Activated T-cell treated with anti-CD3 and anti-CD28 coated beads, Interleukin-2, amount 50 U/mL, for 72 hours (primary cell): ENCODE data around the gene MROH2A. TPM values are rescaled to one million over a fixed set of nuclear protein-coding genes. Genes with fewer than 3 reads are reported as not detected.

ENCODE experiments used
- ATAC-seq, 2 donors: fragments of 150-1000 bp; cut with Tn5 transposase; replicated peaks in 1 of 2; 2 replicates each; pipeline ENCODE4 v1.10.0; 2021; ENCODE audit warnings: moderate library complexity in 2 of 2, mild to moderate bottlenecking in 1 of 2
- DNase-seq, 2 donors: peaks; one replicate each; pipeline ENCODE4 v3.0.0; 2021 to 2022; ENCODE audit warnings: mixed read lengths in 1 of 2
- H3K27ac Mint-ChIP-seq: one replicate; pipeline ENCODE4 v1.8.0; 2022; ENCODE audit warnings: mild to moderate bottlenecking, moderate library complexity, mixed read lengths
- H3K27me3 Mint-ChIP-seq: one replicate; pipeline ENCODE4 v1.8.0; 2022; ENCODE audit warnings: low read depth, mixed read lengths
- H3K36me3 Mint-ChIP-seq, 2 donors: one replicate each; pipeline ENCODE4 v1.8.0; 2022; ENCODE audit warnings: mixed read lengths in 2 of 2, mild to moderate bottlenecking in 1 of 2; ENCODE audit not compliant: insufficient read depth in 2 of 2
- H3K4me1 Mint-ChIP-seq: one replicate; pipeline ENCODE4 v1.8.0; 2022; ENCODE audit warnings: low read depth, mixed read lengths
- H3K4me3 Mint-ChIP-seq, 2 donors: one replicate each; pipeline ENCODE4 v1.8.0; 2022; ENCODE audit warnings: mild to moderate bottlenecking in 2 of 2, mixed read lengths in 2 of 2, moderate library complexity in 2 of 2
- H3K9me3 Mint-ChIP-seq, 2 donors: one replicate each; pipeline ENCODE4 v1.8.0; 2022; ENCODE audit warnings: mixed read lengths in 2 of 2
- total RNA-seq, 2 donors: library from RNA; stranded (reverse); gene quantifications; one replicate each; pipeline ENCODE4 v1.2.3, GENCODE V29; 2022

Gene MROH2A
- total RNA-seq, 2 donors from 2014 or later, result not detected

- H3K4me3 Mint-ChIP-seq, result no peak overlapping the region
- no peak for ATAC-seq
- no peaks in the 10 kb centered on the region for H3K27me3 Mint-ChIP-seq
- no peak for DNase-seq
- no peaks in the 10 kb centered on the region for H3K9me3 Mint-ChIP-seq
- no peaks in the 10 kb centered on the region for H3K36me3 Mint-ChIP-seq
- H3K4me1 Mint-ChIP-seq, result no peaks in the 10 kb centered on the region
- H3K27ac Mint-ChIP-seq, result no peak overlapping the region
Observed at GRCh38 chr2:233821709-233822100, 43.6 kb downstream of the MROH2A start.

- Mint-ChIP-seq H3K36me3 (no peaks in the 10 kb centered on the region), H3K9me3 (no peaks in the 10 kb centered on the region), H3K27ac (no peak overlapping the region), H3K27me3 (no peaks in the 10 kb centered on the region), H3K4me1 (no peaks in the 10 kb centered on the region), H3K4me3 (no peak overlapping the region)
- no peak for DNase-seq
- ATAC-seq, result no peak
Observed at GRCh38 chr2:233822101-233822771, 44.1 kb downstream of the MROH2A start.

- Mint-ChIP-seq H3K4me3 (no peak overlapping the region), H3K4me1 (no peaks in the 10 kb centered on the region), H3K36me3 (no peaks in the 10 kb centered on the region), H3K27me3 (no peaks in the 10 kb centered on the region), H3K9me3 (no peaks in the 10 kb centered on the region), H3K27ac (no peak overlapping the region)
- ATAC-seq (no peak), DNase-seq (no peak)
Observed at GRCh38 chr2:233822781-233823730, 44.9 kb downstream of the MROH2A start.

GRCh38 chr2:233823731-233824121, 45.6 kb downstream of the MROH2A start:
- no peak for ATAC-seq
- no peaks in the 10 kb centered on the region for H3K36me3 Mint-ChIP-seq
- no peak overlapping the region for H3K4me3 Mint-ChIP-seq
- H3K27ac Mint-ChIP-seq, result no peak overlapping the region
- H3K27me3 Mint-ChIP-seq, result no peaks in the 10 kb centered on the region
- no peaks in the 10 kb centered on the region for H3K9me3 Mint-ChIP-seq
- no peak for DNase-seq
- H3K4me1 Mint-ChIP-seq, result no peaks in the 10 kb centered on the region

GRCh38 chr2:233824373-233824772, 46.2 kb downstream of the MROH2A start:
- Mint-ChIP-seq H3K27ac (no peak overlapping the region), H3K36me3 (no peaks in the 10 kb centered on the region), H3K27me3 (no peaks in the 10 kb centered on the region), H3K9me3 (no peaks in the 10 kb centered on the region), H3K4me3 (no peak overlapping the region), H3K4me1 (no peaks in the 10 kb centered on the region)
- ATAC-seq (no peak), DNase-seq (no peak)

GRCh38 chr2:233828546-233829192, 50.5 kb downstream of the MROH2A start:
- Mint-ChIP-seq H3K9me3 (no peaks in the 10 kb centered on the region), H3K4me3 (no peak overlapping the region), H3K36me3 (no peaks in the 10 kb centered on the region), H3K27ac (no peak overlapping the region), H3K27me3 (no peaks in the 10 kb centered on the region), H3K4me1 (no peaks in the 10 kb centered on the region)
- DNase-seq (no peak), ATAC-seq (peak in 1 of 2 donors; percentile 22)

GRCh38 chr2:233829193-233830110, 51.3 kb downstream of the MROH2A start:
- ATAC-seq (peak; percentile 10 to 14), DNase-seq (no peak)
- no peaks in the 10 kb centered on the region for H3K9me3 Mint-ChIP-seq
- no peak overlapping the region for H3K4me3 Mint-ChIP-seq
- H3K4me1 Mint-ChIP-seq, result no peaks in the 10 kb centered on the region
- H3K36me3 Mint-ChIP-seq, result peaks cover 0 to 2% of the 10 kb centered on the region in 2 donors
- H3K27me3 Mint-ChIP-seq, result no peaks in the 10 kb centered on the region
- no peak overlapping the region for H3K27ac Mint-ChIP-seq

GRCh38 chr2:233830111-233830802, 52.1 kb downstream of the MROH2A start:
- no peak overlapping the region for H3K27ac Mint-ChIP-seq
- H3K27me3 Mint-ChIP-seq, result no peaks in the 10 kb centered on the region
- H3K4me3 Mint-ChIP-seq, result no peak overlapping the region
- no peaks in the 10 kb centered on the region for H3K4me1 Mint-ChIP-seq
- H3K36me3 Mint-ChIP-seq, result peaks cover 0 to 8% of the 10 kb centered on the region in 2 donors
- no peaks in the 10 kb centered on the region for H3K9me3 Mint-ChIP-seq
- peak; percentile 20 to 47 for ATAC-seq
- DNase-seq, result no peak

- no peak for DNase-seq
- Mint-ChIP-seq H3K4me3 (no peak overlapping the region), H3K4me1 (no peaks in the 10 kb centered on the region), H3K36me3 (peaks cover 0 to 8% of the 10 kb centered on the region in 2 donors), H3K9me3 (no peaks in the 10 kb centered on the region), H3K27ac (no peak overlapping the region), H3K27me3 (no peaks in the 10 kb centered on the region)
- ATAC-seq, result peak; percentile 14 to 16
Observed at GRCh38 chr2:233831011-233831721, 53.0 kb downstream of the MROH2A start.

- ATAC-seq (no peak), DNase-seq (no peak)
- Mint-ChIP-seq H3K9me3 (no peaks in the 10 kb centered on the region), H3K36me3 (peaks cover 0 to 8% of the 10 kb centered on the region in 2 donors), H3K4me1 (no peaks in the 10 kb centered on the region), H3K4me3 (no peak overlapping the region), H3K27me3 (no peaks in the 10 kb centered on the region), H3K27ac (no peak overlapping the region)
Observed at GRCh38 chr2:233831861-233832260, 53.7 kb downstream of the MROH2A start.

- ATAC-seq (no peak), DNase-seq (no peak)
- Mint-ChIP-seq H3K36me3 (peaks cover 3 to 13% of the 10 kb centered on the region in 2 donors), H3K9me3 (no peaks in the 10 kb centered on the region), H3K27me3 (no peaks in the 10 kb centered on the region), H3K4me1 (no peaks in the 10 kb centered on the region), H3K27ac (no peak overlapping the region), H3K4me3 (no peak overlapping the region)
Observed at GRCh38 chr2:233832414-233832813, 54.3 kb downstream of the MROH2A start.
